Esophagus squamous epithelium (tissue), 4 donors: ENCODE results near the gene ORC4.

ENCODE experiments used
- CTCF ChIP-seq, 6 experiments: fragments of 450-650 bp in 4 of 6; fragments of 200-600 bp in 2 of 6; sonication (generic) in 2 of 6; IDR thresholded peaks; one replicate each; pipeline ENCODE4 v1.5.1; 2016 to 2019; ENCODE audit warnings: antibody characterized with exemption in 6 of 6, mild to moderate bottlenecking in 4 of 6, moderate library complexity in 4 of 6
- POLR2A ChIP-seq, 4 donors: fragments of 450-650 bp; IDR thresholded peaks; one replicate each; pipeline ENCODE4 v1.6.1; 2017; ENCODE audit warnings: antibody characterized with exemption in 4 of 4, mild to moderate bottlenecking in 4 of 4, moderate library complexity in 3 of 4

GRCh38 chr2:148021059-148021861, 723 bp upstream of the ORC4 start, which contains the start of gene MBD5:
- no peak for TF ChIP-seq POLR2A (IDR thresholded peaks at IDR 0.05)
- no peak for TF ChIP-seq CTCF (IDR thresholded peaks at IDR 0.05)
